H1 (cell line): Measurements from ENCODE around the gene CNIH1. TPM values are rescaled to one million over a fixed set of nuclear protein-coding genes. Genes with fewer than 3 reads are reported as not detected.

Source experiments
- CTCF ChIA-PET: fragments of 300-600 bp; sonication (Branson Sonifier 250); formaldehyde crosslinking; loops from one replicate; lab custom pipeline; 2021; ENCODE audit not compliant: partially characterized antibody; lab: Charles Lee
- POLR2A ChIA-PET: fragments of 300-600 bp; sonication (Branson Sonifier 250); formaldehyde crosslinking; loops from one replicate; lab custom pipeline; 2021; ENCODE audit warnings: inconsistent platforms; ENCODE audit not compliant: partially characterized antibody; lab: Charles Lee
- DNase-seq, 2 experiments: peaks; one replicate each; pipeline versions ENCODE4 v3.0.0 to v3.0.0-alpha.2; 2010 to 2022; ENCODE audit warnings: low spot score in 2 of 2, low read depth in 1 of 2, mixed read lengths in 1 of 2
- FAIRE-seq: peaks from 2 replicates; lab custom pipeline; 2011; peaks lifted over from hg19 to GRCh38; lab: Jason Lieb, UNC
- H2AFZ ChIP-seq: 2 replicates; pipeline ENCODE4 v1.8.1; 2012; ENCODE audit warnings: low read length, inconsistent platforms
- H2AK5ac ChIP-seq: 2 replicates; pipeline ENCODE4 v1.6.1; 2013; ENCODE audit warnings: low read depth, low read length
- H2BK120ac ChIP-seq: replicated peaks from 2 replicates; pipeline ENCODE3; 2013; ENCODE audit warnings: low read depth, low read length, inconsistent platforms
- H2BK12ac ChIP-seq: 2 replicates; pipeline ENCODE4 v1.6.1; 2013; ENCODE audit warnings: low read depth, low read length
- H2BK15ac ChIP-seq: 2 replicates; pipeline ENCODE4 v1.6.1; 2013; ENCODE audit warnings: low read length
- H2BK20ac ChIP-seq: 2 replicates; pipeline ENCODE4 v1.6.1; 2013; ENCODE audit warnings: low read length
- H2BK5ac ChIP-seq: 2 replicates; pipeline ENCODE4 v1.6.1; 2013; ENCODE audit warnings: low read depth, low read length
- H3K14ac ChIP-seq: 2 replicates; pipeline ENCODE4 v1.6.1; 2013; ENCODE audit warnings: inconsistent platforms; ENCODE audit not compliant: insufficient read length
- H3K18ac ChIP-seq: 2 replicates; pipeline ENCODE4 v1.6.1; 2013; ENCODE audit warnings: low read length; ENCODE audit errors: extremely low read depth
- H3K23ac ChIP-seq: 2 replicates; pipeline ENCODE4 v1.6.1; 2013; ENCODE audit warnings: inconsistent platforms; ENCODE audit not compliant: insufficient read length
- H3K23me2 ChIP-seq: 2 replicates; pipeline ENCODE4 v1.6.1; 2013; ENCODE audit warnings: low read depth, low read length
- H3K27ac ChIP-seq: 2 replicates; pipeline ENCODE4 v1.6.1; 2011; ENCODE audit warnings: low read depth, low read length, inconsistent platforms
- H3K27me3 ChIP-seq, 4 experiments: replicated peaks in 1 of 4; 1 replicate in 1 of 4; 2 replicates in 3 of 4; pipeline versions ENCODE4 v1.6.1 to v1.8.1; 2011 to 2013; ENCODE audit warnings: low read length in 3 of 4, mild to moderate bottlenecking in 3 of 4, inconsistent platforms in 2 of 4, mixed read lengths in 2 of 4, moderate library complexity in 1 of 4; ENCODE audit not compliant: control insufficient read depth in 3 of 4, insufficient read depth in 3 of 4; ENCODE audit errors: extremely low read depth in 1 of 4
- H3K36me3 ChIP-seq, 4 experiments: 2 replicates each; pipeline versions ENCODE4 v1.6.1 to v1.8.1; 2011 to 2013; ENCODE audit warnings: mild to moderate bottlenecking in 4 of 4, low read length in 3 of 4, moderate library complexity in 2 of 4, control low read depth in 1 of 4, inconsistent platforms in 1 of 4; ENCODE audit not compliant: insufficient read depth in 4 of 4, control insufficient read depth in 2 of 4
- H3K4ac ChIP-seq: replicated peaks from 2 replicates; pipeline ENCODE3; 2013; ENCODE audit warnings: low read length, low read depth, mixed read lengths, inconsistent platforms; ENCODE audit not compliant: insufficient read length
- H3K4me1 ChIP-seq, 4 experiments: replicated peaks in 1 of 4; 1 replicate in 1 of 4; 2 replicates in 3 of 4; pipeline versions ENCODE4 v1.6.1 to v1.8.1; 2011 to 2013; ENCODE audit warnings: low read length in 3 of 4, inconsistent platforms in 2 of 4, mixed read lengths in 1 of 4; ENCODE audit not compliant: insufficient read depth in 4 of 4, control insufficient read depth in 3 of 4
- H3K4me2 ChIP-seq, 2 experiments: 2 replicates each; pipeline versions ENCODE4 v1.6.1 to v1.8.1; 2011 to 2013; ENCODE audit warnings: low read depth in 2 of 2, low read length in 2 of 2, control low read depth in 1 of 2, inconsistent platforms in 1 of 2, mild to moderate bottlenecking in 1 of 2; ENCODE audit not compliant: insufficient read depth in 1 of 2
- H3K4me3 ChIP-seq, 4 experiments: fragments of 200-600, 300-600 bp in 1 of 4; sonication (generic), shearing (Covaris generic), sonication (Bioruptor Twin) in 1 of 4; 2 replicates each; pipeline versions ENCODE4 v1.5.1 to v1.8.1; 2011 to 2016; ENCODE audit warnings: low read length in 4 of 4, low read depth in 3 of 4, control low read depth in 2 of 4, inconsistent platforms in 2 of 4, mild to moderate bottlenecking in 2 of 4, mixed read lengths in 1 of 4, moderate library complexity in 1 of 4; ENCODE audit not compliant: insufficient read depth in 2 of 4; ENCODE audit errors: extremely low read depth in 1 of 4
- H3K56ac ChIP-seq: replicated peaks from 2 replicates; pipeline ENCODE3; 2013; ENCODE audit warnings: low read depth, mild to moderate bottlenecking, mixed read lengths, low read length, inconsistent platforms; ENCODE audit not compliant: insufficient read length
- H3K79me1 ChIP-seq: 2 replicates; pipeline ENCODE4 v1.6.1; 2013; ENCODE audit warnings: low read depth, low read length, control low read depth
- H3K79me2 ChIP-seq, 2 experiments: 2 replicates each; pipeline versions ENCODE4 v1.6.1 to v1.8.1; 2012 to 2013; ENCODE audit warnings: low read length in 2 of 2, mild to moderate bottlenecking in 2 of 2, inconsistent platforms in 1 of 2; ENCODE audit not compliant: insufficient read depth in 2 of 2, control insufficient read depth in 1 of 2
- H3K9ac ChIP-seq, 4 experiments: replicated peaks in 1 of 4; 1 replicate in 1 of 4; 2 replicates in 3 of 4; pipeline versions ENCODE4 v1.6.1 to v1.8.1; 2011 to 2013; ENCODE audit warnings: low read depth in 3 of 4, low read length in 3 of 4, control low read depth in 2 of 4, mild to moderate bottlenecking in 2 of 4, moderate library complexity in 2 of 4, inconsistent platforms in 1 of 4; ENCODE audit errors: extremely low read depth in 1 of 4
- H3K9me3 ChIP-seq, 2 experiments: 2 replicates each; pipeline versions ENCODE4 v1.6.1 to v1.8.1; 2012 to 2013; ENCODE audit warnings: mild to moderate bottlenecking in 2 of 2, moderate library complexity in 2 of 2, control low read depth in 1 of 2, inconsistent platforms in 1 of 2, low read depth in 1 of 2, low read length in 1 of 2, mixed read lengths in 1 of 2; ENCODE audit not compliant: insufficient read depth in 2 of 2
- H4K20me1 ChIP-seq, 2 experiments: replicated peaks in 1 of 2; 2 replicates each; pipeline versions ENCODE3 to v1.8.1; 2011 to 2013; ENCODE audit warnings: inconsistent platforms in 2 of 2, low read length in 2 of 2, mild to moderate bottlenecking in 1 of 2; ENCODE audit not compliant: insufficient read depth in 2 of 2, control insufficient read depth in 1 of 2
- H4K5ac ChIP-seq: 2 replicates; pipeline ENCODE4 v1.6.1; 2013; ENCODE audit warnings: low read length, low read depth, mixed read lengths, inconsistent platforms; ENCODE audit not compliant: insufficient read length
- H4K8ac ChIP-seq: 2 replicates; pipeline ENCODE4 v1.8.0; 2013; ENCODE audit warnings: mild to moderate bottlenecking, moderate library complexity, low read length, inconsistent platforms; ENCODE audit not compliant: insufficient read depth; ENCODE audit errors: extremely low read depth
- H4K91ac ChIP-seq: replicated peaks from 2 replicates; pipeline ENCODE3; 2013; ENCODE audit warnings: low read length, mixed read lengths, inconsistent platforms; ENCODE audit not compliant: insufficient read length
- ASH2L ChIP-seq: fragments of 200-600, 300-600 bp; sonication (generic); IDR thresholded peaks from one replicate; pipeline ENCODE4 v1.7.1; 2017; ENCODE audit warnings: low read length
- BCL11A ChIP-seq, 2 experiments: IDR thresholded peaks; one replicate each; pipeline ENCODE4 v1.6.1; 2011; ENCODE audit warnings: low read depth in 2 of 2, low read length in 2 of 2, mild to moderate bottlenecking in 2 of 2
- CHD2 ChIP-seq: IDR thresholded peaks from 2 replicates; pipeline ENCODE4 v1.6.1; 2012; ENCODE audit warnings: low read length, improper control_type of control experiment
- CREB1 ChIP-seq: IDR thresholded peaks from 2 replicates; pipeline ENCODE4 v1.6.1; 2012; ENCODE audit warnings: inconsistent platforms
- CTBP2 ChIP-seq: IDR thresholded peaks from 2 replicates; pipeline ENCODE4 v1.7.0; 2011; ENCODE audit warnings: borderline replicate concordance, mild to moderate bottlenecking, moderate library complexity, mixed read lengths, low read length; ENCODE audit not compliant: insufficient read depth, insufficient read length
- GABPA ChIP-seq: IDR thresholded peaks from 2 replicates; pipeline ENCODE4 v1.6.1; 2011; ENCODE audit warnings: mild to moderate bottlenecking, low read length, moderate library complexity, borderline replicate concordance; ENCODE audit not compliant: insufficient read depth
- HDAC6 ChIP-seq: IDR thresholded peaks from one replicate; pipeline ENCODE4 v1.7.1; 2012; ENCODE audit warnings: low read depth, mild to moderate bottlenecking, inconsistent platforms, low read length, moderate library complexity
- JUN ChIP-seq: IDR thresholded peaks from 2 replicates; pipeline ENCODE4 v1.6.1; 2011; ENCODE audit warnings: low read depth, mild to moderate bottlenecking, improper control_type of control experiment, low read length
- NANOG ChIP-seq: IDR thresholded peaks from 2 replicates; pipeline ENCODE4 v1.6.1; 2011; ENCODE audit warnings: low read length, low read depth, mild to moderate bottlenecking, inconsistent platforms; ENCODE audit not compliant: insufficient read depth, poor library complexity, severe bottlenecking
- RXRA ChIP-seq: IDR thresholded peaks from 2 replicates; pipeline ENCODE4 v1.6.1; 2011; ENCODE audit warnings: low read depth, mild to moderate bottlenecking, low read length, moderate library complexity; ENCODE audit not compliant: insufficient read depth
- SUZ12 ChIP-seq: fragments of 200-600 bp; sonication (generic); IDR thresholded peaks from 2 replicates; pipeline ENCODE4 v1.6.1; 2012; ENCODE audit warnings: mild to moderate bottlenecking, inconsistent platforms, low read length, moderate library complexity, mixed read lengths
- TAF1 ChIP-seq: IDR thresholded peaks from 2 replicates; pipeline ENCODE4 v1.6.1; 2011; ENCODE audit warnings: mild to moderate bottlenecking, low read depth, low read length
- YY1 ChIP-seq: IDR thresholded peaks from 2 replicates; pipeline ENCODE4 v1.6.1; 2011; ENCODE audit warnings: low read depth, mild to moderate bottlenecking, low read length
- WGBS, 2 experiments: shearing (Covaris generic) in 1 of 2; methylation state at CpG; one replicate each; pipeline versions ENCODE4 v1.1.6 to v1.1.7; 2013 to 2015; ENCODE audit warnings: low lambda C conversion rate in 2 of 2, mixed read lengths in 2 of 2, inconsistent platforms in 1 of 2, low coverage in 1 of 2, missing lambda C conversion rate in 1 of 2; ENCODE audit not compliant: insufficient replicate concordance in 2 of 2, insufficient coverage in 1 of 2, insufficient read length in 1 of 2; ENCODE audit errors: extremely low coverage in 1 of 2, missing lambda C conversion rate in 1 of 2; 5-methylcytosine and 5-hydroxymethylcytosine counted together
- polyA plus RNA-seq, 7 experiments: library from polyadenylated mRNA; depleted of rRNA in 3 of 7; stranded (reverse) in 5 of 7; unstranded in 2 of 7; fragments of >200 nt in 5 of 7; fragments of 200-250 nt in 2 of 7; gene quantifications; 1 replicate in 5 of 7; 2 replicates in 1 of 7; 4 replicates in 1 of 7; pipeline versions ENCODE4 v1.2.1 to v1.2.3, GENCODE V29; 2011 to 2013; ENCODE audit warnings: missing spikeins in 2 of 7, mixed read lengths in 2 of 7
- total RNA-seq: library from RNA; stranded (reverse); fragmentation: NEBNext Ultra II Directional; extraction: Animal tissue kit (Norgen Biotek cat#: 25700); gene quantifications from 2 replicates; pipeline ENCODE4 v1.2.1, GENCODE V29; 2021
- TF ChIP-seq, protein P1 (sequence below): IDR thresholded peaks from 2 replicates; pipeline ENCODE4 v1.6.1; 2012; ENCODE audit warnings: inconsistent platforms

Gene CNIH1
- total and polyA plus RNA-seq, 2 of the 8 experiments (the other 6 are each of a cell fraction or from before 2014, with no cell fraction given) = 119 to 333 TPM

DNA sequence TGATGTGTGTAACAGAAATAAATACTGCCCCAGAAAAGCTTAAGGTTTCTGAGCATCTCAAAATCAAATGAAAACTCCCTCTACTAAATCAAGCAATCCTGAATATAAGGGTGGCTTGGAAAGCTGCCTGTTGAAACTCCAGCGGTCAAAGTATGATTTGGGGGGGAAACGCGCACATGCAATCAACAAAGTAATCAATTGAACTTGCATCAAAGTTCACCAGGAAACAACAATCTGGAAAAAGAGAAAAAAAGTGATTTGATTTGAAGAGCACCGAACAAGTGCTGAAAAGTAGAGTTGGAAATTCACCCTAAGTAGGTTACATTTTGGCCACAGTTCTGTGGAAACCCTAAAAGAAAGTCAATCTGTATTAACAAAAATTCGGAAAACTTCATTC lies 700 bp downstream of the CNIH1 start:
- Histone ChIP-seq H3K79me2 (peaks cover 25 to 52% of the 10 kb centered on the region in 2 experiments), H3K4ac (no peak overlapping the region), H2BK12ac (no peak overlapping the region), H3K27me3 (no peaks in the 10 kb centered on the region), H3K27ac (peak overlapping the region; percentile 97; the same call in 1 of the 2 replicates), H3K4me1 (peaks cover 0 to 9% (median 6%) of the 10 kb centered on the region in 4 experiments; a peak in 5 of 7 replicates), H3K9ac (peak overlapping the region; percentile 85 to 95 (median 94); a peak in 6 of 7 replicates), H2AK5ac (no peak overlapping the region), H4K5ac (peak overlapping the region; percentile 62), H3K23ac (no peak overlapping the region), H2AFZ (no peak overlapping the region), H4K20me1 (peaks cover 2% of the 10 kb centered on the region in 2 experiments), H3K9me3 (no peaks in the 10 kb centered on the region), H2BK20ac (no peak overlapping the region), H3K36me3 (no peaks in the 10 kb centered on the region), H2BK120ac (no peak overlapping the region), H3K4me2 (peak overlapping the region; percentile 64 to 72), H3K4me3 (peak overlapping the region; percentile 79 to 92 (median 85)), H3K14ac (no peak overlapping the region), H3K23me2 (no peaks in the 10 kb centered on the region; the same call in 1 of the 2 replicates), H3K18ac (no peak overlapping the region), H4K91ac (no peak overlapping the region), H4K8ac (no peak overlapping the region), H3K79me1 (peaks cover 5% of the 10 kb centered on the region), H3K56ac (no peak overlapping the region), H2BK5ac (no peak overlapping the region), H2BK15ac (no peak overlapping the region)
- CTCF ChIA-PET = interaction anchor here (1.2 to 2.5 kb wide), 4 partner anchors 16 to 333 kb away, joined by 3 to 7 read pairs (median 4); no protein-coding TSS in a partner anchor
- WGBS, 2 experiments = 6% methylated on average over 5 of the region's 5 CpGs; no CpG with 5 or more reads in 1 of the 2 experiments
- POLR2A ChIA-PET = interaction anchor here (1.0 to 1.7 kb wide), 5 partner anchors 9 to 73 kb away, joined by 3 to 5 read pairs (median 4); no protein-coding TSS in a partner anchor
- no peak for FAIRE-seq
- no peak for DNase-seq
- no peak for TF ChIP-seq NANOG
- TF ChIP-seq HDAC6 = no peak
- no peak for TF ChIP-seq BCL11A (IDR thresholded peaks at IDR 0.05; ENCODE audit: low read depth in 2 of 2, low read length in 2 of 2)
- TF ChIP-seq GABPA = no peak
- TF ChIP-seq ASH2L = no peak
- no peak for TF ChIP-seq CREB1
- TF ChIP-seq CHD2 = no peak
- TF ChIP-seq TAF1 = no peak
- TF ChIP-seq JUN = no peak
- TF ChIP-seq, protein P1, sequence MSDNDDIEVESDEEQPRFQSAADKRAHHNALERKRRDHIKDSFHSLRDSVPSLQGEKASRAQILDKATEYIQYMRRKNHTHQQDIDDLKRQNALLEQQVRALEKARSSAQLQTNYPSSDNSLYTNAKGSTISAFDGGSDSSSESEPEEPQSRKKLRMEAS = no peak
- no peak for TF ChIP-seq YY1
- TF ChIP-seq RXRA = no peak
- TF ChIP-seq CTBP2 = no peak
- TF ChIP-seq SUZ12 = no peak
